ENCODE measurements around the gene BMP4. TPM values are rescaled to one million over a fixed set of nuclear protein-coding genes. Genes with fewer than 3 reads are reported as not detected.

The BMP4 gene
- total and polyA plus RNA-seq, 8 donors: 10.3 to 76.4 (median 18.9) TPM

GRCh38 chr14:53902307-53902706 lies 54.3 kb downstream of the BMP4 start:
- intact Hi-C loops (cut with DNase I; ENCODE audit: low total_unique reads): no loop called here
- no peak overlapping the region for H3K4me3 ChIP-seq
- WGBS, 5 donors: 24 to 54% (median 33%) methylated on average over 1 of the region's 1 CpG
- H3K4me1 ChIP-seq: no peaks in the 10 kb centered on the region
- H3K27ac ChIP-seq: no peak overlapping the region
- H3K36me3 ChIP-seq: no peaks in the 10 kb centered on the region
- TF ChIP-seq CTCF (IDR thresholded peaks at IDR 0.05) (no peak), EP300 (IDR thresholded peaks at IDR 0.05) (no peak), POLR2AphosphoS5 (IDR thresholded peaks at IDR 0.05) (no peak), POLR2A (IDR thresholded peaks at IDR 0.05) (no peak)
- H3K9me3 ChIP-seq: peaks cover 6 to 14% (median 11%) of the 10 kb centered on the region in 4 donors
- DNase-seq: no peak
- no peaks in the 10 kb centered on the region for H3K27me3 ChIP-seq

DNA sequence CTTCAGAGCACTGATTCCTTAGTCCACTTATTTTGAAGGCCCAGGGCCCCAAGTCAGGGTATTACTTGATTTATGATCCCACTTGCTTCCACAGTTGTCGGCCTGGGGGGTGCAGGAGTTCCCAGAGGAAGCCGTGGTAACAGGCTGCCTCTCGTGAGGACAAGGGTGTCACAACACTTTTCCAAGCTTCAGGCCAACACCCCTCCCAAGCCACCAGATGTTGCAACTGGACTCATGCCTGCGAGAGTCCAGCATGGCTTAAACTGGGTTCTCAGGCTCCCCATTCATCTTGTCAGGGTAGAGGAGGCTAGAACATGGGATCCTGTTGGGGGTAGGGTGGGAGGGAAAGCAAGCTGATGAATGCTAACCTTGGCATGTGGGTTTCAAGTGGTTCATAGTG lies 56.1 kb downstream of the BMP4 start:
- intact Hi-C loops (cut with DNase I; ENCODE audit: low total_unique reads): no loop called here
- Histone ChIP-seq H3K27me3 (no peaks in the 10 kb centered on the region), H3K4me3 (no peak overlapping the region), H3K27ac (peak overlapping the region in 2 of 5 donors; percentile 1 to 38), H3K4me1 (no peaks in the 10 kb centered on the region), H3K36me3 (no peaks in the 10 kb centered on the region), H3K9me3 (peaks cover 0 to 5% (median 3%) of the 10 kb centered on the region in 4 donors)
- TF ChIP-seq EP300 (IDR thresholded peaks at IDR 0.05): no peak
- TF ChIP-seq POLR2AphosphoS5 (IDR thresholded peaks at IDR 0.05): peak in 1 of 3 donors; percentile 29
- peak; percentile 29 to 34 for DNase-seq
- WGBS, 5 donors: 49 to 69% (median 63%) methylated on average over 4 of the region's 4 CpGs

Small RNA genes lying within 50 kb of the gene (small RNA-seq; reads per million reads assigned to genes)
- 0 to 0.46 (median 0.21) reads per million in 4 donors for gene MIR5580

Measured in stomach (tissue), 9 donors.